Renal pelvis (tissue), 4 donors: ENCODE measurements around the gene PRKG2. TPM values are rescaled to one million over a fixed set of nuclear protein-coding genes. Genes with fewer than 3 reads are reported as not detected.

ENCODE experiments used
- DNase-seq: peaks from one replicate; pipeline ENCODE4 v3.0.0-alpha.2; 2013
- polyA plus RNA-seq, 3 donors: library from polyadenylated mRNA; unstranded; fragments of 120-200 nt; gene quantifications; one replicate each; pipeline ENCODE4 v1.2.1, GENCODE V29; 2013; ENCODE audit not compliant: insufficient read length in 3 of 3

The PRKG2 gene
- polyA plus RNA-seq, 3 donors, result 1.6 to 2.2 (median 1.7) TPM

DNA sequence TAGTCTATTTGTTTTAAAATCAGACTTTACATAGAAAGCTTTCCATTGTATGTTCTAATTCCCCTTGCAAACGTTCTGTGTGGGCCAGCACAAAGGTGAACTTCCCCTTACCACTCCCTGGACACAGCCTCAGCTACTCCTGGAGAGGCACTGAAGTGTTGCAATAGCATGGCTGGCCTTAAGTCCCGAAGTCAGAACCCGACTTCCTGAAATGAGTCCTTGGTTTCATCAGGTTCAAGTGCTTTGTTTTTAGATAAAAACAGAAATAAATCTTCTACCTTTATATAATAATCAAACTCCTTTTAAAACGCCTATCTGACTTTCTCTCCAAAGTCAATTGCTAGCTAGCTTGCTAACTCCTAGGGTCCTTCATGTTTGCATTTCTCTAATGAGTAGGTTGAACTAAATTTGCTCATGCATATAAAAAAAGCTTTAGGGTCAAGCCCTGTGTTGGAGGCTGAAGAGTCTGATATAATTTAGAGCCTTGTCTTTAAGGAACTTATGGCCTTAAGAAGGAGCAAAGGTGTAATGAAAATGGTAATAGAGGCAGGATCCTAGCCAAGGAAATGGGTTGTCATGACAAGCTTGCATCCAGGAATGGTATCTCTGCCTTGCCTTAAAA is 175.6 kb downstream of the PRKG2 start:
- no peak for DNase-seq

DNA sequence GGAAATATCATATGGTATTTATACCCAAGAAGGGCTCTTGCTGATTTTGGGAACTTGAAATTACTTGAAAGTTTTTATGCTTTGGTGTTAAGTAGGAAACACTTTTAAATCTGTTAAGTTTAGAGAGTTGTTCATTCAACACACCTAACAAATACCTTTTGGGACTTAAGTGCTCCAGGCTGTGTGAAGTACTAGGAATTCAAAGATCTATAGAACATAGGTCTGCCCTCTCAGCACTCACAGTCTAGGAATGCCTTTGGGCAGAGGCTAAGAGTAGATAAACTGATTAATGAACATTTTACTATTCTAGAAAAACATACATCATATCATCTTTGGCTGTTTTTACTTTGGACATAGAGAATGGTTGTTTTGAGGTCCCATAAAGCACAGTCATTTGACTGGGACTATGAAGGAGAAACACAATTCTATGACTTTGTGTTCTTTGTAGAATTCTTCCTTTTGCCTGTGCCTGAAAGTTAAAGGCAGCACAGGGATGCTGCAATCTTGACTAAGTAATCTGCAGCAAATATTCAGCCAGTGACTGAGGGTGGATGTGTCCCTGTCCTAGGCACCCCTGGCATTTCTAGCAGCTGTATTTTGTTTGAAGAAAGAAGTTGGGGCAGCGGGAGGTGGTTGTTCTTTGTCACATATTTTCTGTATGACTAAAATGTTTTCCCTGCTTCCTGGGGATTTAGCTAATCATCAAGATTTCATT is 176.2 kb downstream of the PRKG2 start:
- no peak for DNase-seq

Other genes with a start within 250 kb of the PRKG2 start
- 10 to 100 TPM; 14.8 to 18.6 (median 16.2) TPM for gene BMP3, start 184.5 kb downstream of the PRKG2 start, polyA plus RNA-seq